GM21825 (cell line): Measurements from ENCODE around the gene TMEM156.
"Not testable (repeated sequence)": the region's sequence is repeated elsewhere in the genome, so short reads cannot be mapped to it uniquely, and the experiment has no call there.

Experiments used
- ATAC-seq: cut with Tn5 transposase; IDR thresholded peaks from one replicate; pipeline ENCODE4 v1.9.1; 2021; ENCODE audit warnings: mild to moderate bottlenecking, moderate library complexity; ENCODE audit not compliant: unreplicated experiment

TMEM156 gene

GRCh38 chr4:38995660-38996005 is 36.6 kb downstream of the TMEM156 start:
- no peak for ATAC-seq

DNA sequence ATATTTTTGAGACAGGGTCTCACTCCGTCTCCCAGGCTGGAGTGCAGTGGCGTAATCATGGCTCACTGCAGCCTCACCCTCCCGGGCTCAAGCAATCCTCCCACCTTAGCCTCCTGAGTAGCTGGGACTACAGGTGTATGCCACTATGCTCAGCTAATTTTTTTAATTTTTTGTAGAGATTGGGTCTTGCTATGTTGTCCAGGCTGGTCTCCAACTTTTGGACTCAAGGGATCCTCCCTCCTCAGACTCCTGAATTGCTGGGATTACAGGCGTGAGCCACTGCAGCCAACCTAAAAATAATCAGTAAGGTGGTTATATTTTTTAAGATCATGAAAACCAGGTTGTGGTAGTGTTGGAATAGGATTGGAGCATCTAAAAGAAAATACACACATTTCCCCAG is 38.1 kb downstream of the TMEM156 start:
- ATAC-seq, result no peak

GRCh38 chr4:38993683-38994082 is 38.5 kb downstream of the TMEM156 start:
- ATAC-seq, result no peak

GRCh38 chr4:38990241-38990640 is 42.0 kb downstream of the TMEM156 start:
- no peak for ATAC-seq

DNA sequence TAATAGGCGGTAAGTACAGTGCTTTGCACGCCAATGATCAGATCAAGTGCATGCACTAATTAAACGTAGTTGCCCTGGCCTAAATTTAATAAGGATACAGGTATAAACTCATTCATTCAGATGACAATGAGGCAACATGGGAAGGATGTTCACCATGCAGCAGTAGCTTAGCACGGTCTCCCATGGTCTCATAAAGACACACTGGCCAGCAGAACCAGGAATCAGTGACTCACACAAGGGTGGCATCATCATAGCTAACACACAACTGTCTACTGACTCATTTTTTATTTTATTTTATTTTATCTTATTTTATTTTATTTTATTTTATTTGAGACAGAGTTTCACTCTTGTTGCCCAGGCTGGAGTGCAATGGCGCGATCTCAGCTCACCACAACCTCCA is 42.7 kb downstream of the TMEM156 start:
- ATAC-seq, result no peak

DNA sequence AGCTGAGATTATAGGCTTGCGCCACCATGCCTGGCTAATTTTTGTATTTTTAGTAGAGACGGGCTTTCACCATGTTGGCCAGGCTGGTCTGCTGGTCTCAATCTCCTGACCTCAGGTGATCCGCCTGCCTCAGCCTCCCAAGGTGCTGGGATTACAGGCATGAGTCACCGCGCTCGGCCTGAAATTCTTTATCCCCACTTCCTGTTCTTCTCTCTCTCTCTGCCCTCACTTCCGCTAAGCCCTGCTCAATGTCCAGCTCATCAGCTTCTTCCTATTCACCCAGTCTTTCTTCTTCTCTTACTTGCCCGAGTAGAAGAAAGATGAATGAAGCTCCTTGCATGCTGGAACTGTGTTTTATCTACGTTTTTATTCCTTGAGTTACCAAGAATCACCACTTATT is 43.9 kb downstream of the TMEM156 start:
- not testable (repeated sequence) for ATAC-seq

GRCh38 chr4:38987491-38987890 is 44.7 kb downstream of the TMEM156 start:
- no peak for ATAC-seq

DNA sequence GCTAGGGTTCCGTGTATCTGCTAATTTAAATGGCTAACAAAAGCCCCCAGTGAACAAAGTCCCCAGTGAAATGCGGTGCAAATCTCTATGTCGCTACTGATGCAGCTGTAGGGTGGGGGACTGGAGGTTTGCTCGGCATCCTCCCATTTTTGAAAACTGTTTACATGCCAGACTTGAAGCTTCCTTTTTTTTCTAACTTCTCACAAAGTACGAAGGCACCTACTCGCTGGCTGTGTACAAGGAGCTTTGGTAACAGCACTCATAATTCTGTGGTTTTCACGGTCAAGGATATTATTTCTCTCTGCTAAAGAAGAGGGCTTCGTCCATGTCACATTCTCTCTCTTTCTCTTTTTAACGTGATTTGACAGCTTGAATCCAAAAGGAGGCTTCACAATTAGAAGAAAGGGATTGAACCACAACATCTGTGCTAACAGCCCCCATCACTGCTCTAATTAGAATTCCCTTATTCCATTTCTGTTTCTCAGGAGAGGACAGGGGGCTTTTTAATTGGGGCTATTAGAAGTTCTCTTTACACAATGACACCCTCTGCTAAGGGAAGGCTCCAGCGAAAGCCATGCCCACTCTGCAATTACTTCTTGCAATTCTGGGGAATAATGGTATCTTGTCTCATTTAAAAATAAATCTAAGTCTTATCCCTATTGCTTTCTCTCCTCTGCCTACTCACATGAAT is 46.7 kb downstream of the TMEM156 start:
- ATAC-seq, result no peak

DNA sequence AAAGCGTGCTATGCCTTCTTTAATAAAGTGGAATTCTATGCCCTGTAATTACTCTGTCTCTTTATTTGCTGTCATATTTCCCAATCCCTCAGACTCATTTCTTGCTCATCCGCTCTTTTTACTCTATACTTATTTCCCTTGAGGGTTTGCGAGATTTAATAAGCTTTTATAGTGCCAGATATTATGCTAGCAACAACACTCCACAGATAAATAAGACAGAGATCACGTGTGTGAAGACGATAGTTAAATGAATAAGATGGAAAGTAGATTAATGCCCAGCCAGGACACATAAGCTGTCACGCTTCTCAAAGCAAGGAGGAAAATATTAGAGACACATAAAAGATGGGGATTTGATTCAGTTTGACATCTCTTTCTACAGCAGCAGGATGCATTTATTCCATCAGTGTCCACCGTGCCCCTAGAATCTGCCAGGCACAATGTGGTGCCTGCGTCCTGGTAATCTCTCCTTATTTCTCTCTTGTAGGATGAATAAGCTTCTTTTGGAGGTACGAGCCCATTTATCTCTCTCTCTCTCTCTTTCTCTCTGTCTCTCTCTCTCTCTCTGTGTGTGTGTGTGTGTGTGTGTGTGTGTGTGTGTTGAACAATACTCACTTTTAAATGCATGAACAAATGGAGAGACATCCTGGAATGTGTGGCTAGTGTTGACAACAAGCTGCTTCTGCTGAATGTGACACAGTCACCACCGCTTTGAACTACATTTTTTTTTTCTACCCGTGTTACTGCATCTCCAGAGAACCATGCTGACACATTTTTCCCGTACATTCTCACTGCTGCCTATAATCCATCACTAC is 48.2 kb downstream of the TMEM156 start:
- ATAC-seq, result no peak

DNA sequence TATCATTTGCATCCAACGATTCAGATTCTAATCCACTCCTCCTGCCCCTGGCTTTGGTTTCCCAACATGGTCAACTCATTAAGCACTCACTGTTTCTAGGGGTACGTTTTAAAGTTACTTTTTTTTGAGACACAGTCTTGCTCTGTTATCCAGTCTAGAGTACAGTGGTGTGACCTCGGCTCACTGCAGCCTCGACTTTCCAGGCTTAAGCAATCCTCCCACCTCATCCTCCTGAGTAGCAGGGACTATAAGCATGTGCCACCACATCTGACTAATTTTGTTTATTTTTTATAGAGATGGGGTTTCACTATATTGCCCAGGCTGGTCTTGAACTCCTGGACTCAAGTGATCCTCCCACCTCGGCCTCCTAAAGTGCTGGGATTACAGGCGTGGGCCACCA is 48.9 kb downstream of the TMEM156 start:
- no peak for ATAC-seq

GRCh38 chr4:38982361-38983095 is 49.7 kb downstream of the TMEM156 start:
- ATAC-seq, result no peak

DNA sequence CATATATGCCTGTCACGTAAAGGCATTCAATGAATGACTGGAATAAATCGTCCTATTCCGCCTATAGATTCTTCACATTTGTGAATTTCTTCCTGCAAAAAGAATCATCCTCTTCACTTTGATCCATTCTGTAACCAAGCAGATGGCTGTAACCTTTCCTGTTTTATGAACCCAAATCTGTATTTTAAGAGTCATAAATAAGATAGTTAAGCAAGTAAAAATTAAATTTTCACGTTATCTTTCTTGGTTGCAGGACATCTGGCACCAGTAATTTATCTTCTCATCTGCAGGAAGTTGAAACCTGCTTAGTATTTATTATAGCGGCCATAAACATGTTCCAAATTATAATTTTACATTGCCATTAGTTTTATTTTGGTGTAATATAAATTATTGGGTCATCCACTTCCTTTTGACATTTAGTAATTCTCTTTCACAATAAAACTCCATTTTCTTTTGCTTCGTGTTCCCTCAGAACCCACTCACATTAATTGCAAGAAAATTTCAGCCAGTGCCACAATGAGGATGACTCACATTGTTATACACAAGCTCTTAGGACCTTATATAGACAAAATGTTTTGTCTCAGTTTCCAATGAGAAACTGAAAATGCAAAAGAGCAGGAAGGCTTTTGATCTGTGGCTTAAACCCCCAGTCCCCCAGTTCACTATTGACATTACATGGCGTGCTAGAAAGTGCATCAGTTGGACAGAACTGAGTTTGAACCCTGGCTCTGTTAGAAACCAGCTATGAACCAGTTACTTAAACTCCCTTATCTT is 51.1 kb downstream of the TMEM156 start:
- no peak for ATAC-seq

- ATAC-seq, result no peak
Measured at GRCh38 chr4:38979511-38980230, 52.5 kb downstream of the TMEM156 start.

DNA sequence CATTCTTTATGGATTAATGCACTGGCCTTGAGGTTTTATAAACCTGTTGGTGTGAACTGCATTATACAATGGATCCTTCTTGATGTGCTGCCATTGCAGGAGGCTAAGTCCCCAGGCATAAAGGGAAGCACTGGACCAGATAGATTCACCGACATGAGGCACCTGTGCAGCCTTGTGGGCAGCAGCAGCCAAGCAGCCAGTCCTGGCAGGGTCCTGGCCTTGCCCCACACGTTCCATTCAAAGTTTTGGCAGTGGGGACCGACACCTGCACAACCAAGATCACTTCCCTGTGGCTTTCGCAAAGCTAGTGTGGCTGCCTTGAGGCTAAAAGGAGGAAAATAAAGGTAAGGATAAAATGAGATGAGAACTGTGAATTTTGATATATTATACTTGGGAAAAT is 53.1 kb downstream of the TMEM156 start:
- no peak for ATAC-seq

GRCh38 chr4:38976308-38976707 is 55.9 kb downstream of the TMEM156 start:
- ATAC-seq, result no peak

DNA sequence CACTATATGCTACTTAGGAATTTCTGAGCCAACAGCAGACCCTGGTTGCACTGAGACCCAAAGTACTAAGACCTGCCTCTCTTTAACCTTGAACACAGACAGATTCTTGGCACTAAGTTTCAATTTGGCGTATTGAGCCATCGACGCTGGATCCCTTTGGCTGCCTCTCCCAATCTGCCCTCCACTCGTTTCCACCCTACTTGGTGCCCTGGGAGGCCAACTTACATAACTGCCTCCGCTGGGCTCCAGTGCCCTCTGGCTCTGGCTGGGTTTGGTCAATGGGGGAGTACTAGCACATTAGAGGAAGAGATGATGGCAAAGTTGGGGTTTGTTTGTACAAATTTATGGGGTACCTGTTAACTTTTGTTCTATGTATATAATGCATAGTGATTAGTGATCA is 63.5 kb downstream of the TMEM156 start:
- ATAC-seq, result no peak

DNA sequence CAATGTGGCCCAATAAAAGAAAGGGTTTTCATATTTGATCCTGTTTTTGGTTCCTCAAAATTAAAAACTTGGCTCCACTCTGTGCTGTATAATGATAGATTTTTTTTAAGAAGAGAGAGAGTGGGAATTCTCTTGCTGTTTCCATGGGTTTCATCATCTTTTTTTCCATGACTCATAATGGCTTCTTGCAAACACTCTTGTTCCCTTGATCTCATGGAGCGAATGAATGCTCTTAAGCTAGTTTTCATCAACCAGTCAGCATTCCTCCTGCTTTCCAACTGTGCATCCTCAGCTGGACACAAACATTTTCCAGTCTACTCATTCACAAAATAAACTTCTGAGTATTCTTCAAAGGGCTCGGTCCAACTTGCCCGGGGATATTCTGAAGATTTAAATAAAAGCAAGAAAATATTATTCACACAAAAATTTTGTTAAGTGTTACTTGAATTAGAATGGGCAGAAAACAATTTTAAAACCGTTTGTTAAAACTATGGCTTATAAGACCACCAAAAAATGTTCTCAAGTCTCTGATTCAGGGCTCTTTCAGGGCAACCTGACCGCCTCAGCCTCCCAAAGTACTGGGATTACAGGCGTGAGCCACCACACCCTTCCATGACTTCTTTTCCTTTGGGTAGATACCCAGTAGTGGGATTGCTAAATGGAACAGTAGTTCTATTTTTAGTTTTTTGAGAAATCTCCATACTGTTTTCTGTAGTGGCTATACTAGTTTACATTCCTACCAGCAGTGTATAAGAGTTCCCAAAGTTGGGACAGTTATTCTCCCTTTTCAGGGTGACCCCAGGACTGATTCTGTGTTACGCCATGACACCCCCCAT is 64.7 kb downstream of the TMEM156 start:
- ATAC-seq, result no peak

GRCh38 chr4:38965866-38966265 is 66.3 kb downstream of the TMEM156 start:
- no peak for ATAC-seq

GRCh38 chr4:38964942-38965775 is 67.0 kb downstream of the TMEM156 start:
- no peak for ATAC-seq
